ENCODE measurements around the gene HHIP. TPM values are rescaled to one million over a fixed set of nuclear protein-coding genes. Genes with fewer than 3 reads are reported as not detected.

HHIP gene
- total RNA-seq, 1 donor from 2014 or later, result not detected

DNA sequence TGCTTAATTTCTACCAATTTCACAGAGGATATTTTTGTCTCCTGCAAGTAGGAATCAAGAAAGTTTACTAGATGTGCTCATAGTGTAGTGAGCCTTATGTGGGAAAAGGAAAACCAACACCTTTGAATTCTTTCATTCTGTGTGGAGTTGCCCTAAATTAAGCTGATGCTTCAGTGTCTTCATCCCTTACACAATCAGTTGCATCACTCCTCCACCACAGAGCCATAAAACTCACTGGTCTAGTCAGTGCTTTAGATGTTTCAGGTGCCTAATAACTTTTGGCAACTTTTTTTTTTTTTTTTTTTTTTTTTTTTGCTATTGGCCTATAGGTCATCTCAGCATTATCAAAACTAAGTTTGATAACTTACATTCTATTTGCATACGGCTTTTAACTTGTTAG, 41.5 kb downstream of the HHIP start:
- TF ChIP-seq, protein P1, sequence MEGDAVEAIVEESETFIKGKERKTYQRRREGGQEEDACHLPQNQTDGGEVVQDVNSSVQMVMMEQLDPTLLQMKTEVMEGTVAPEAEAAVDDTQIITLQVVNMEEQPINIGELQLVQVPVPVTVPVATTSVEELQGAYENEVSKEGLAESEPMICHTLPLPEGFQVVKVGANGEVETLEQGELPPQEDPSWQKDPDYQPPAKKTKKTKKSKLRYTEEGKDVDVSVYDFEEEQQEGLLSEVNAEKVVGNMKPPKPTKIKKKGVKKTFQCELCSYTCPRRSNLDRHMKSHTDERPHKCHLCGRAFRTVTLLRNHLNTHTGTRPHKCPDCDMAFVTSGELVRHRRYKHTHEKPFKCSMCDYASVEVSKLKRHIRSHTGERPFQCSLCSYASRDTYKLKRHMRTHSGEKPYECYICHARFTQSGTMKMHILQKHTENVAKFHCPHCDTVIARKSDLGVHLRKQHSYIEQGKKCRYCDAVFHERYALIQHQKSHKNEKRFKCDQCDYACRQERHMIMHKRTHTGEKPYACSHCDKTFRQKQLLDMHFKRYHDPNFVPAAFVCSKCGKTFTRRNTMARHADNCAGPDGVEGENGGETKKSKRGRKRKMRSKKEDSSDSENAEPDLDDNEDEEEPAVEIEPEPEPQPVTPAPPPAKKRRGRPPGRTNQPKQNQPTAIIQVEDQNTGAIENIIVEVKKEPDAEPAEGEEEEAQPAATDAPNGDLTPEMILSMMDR (IDR thresholded peaks at IDR 0.05; ENCODE audit: insufficient read depth, low read length, severe bottlenecking), result no peak
- Histone ChIP-seq H3K4me3 (ENCODE audit: low read depth, low read length) (no peak overlapping the region), H3K27me3 (ENCODE audit: control insufficient read depth, insufficient read depth, low read length) (no peaks in the 10 kb centered on the region), H3K36me3 (ENCODE audit: control insufficient read depth, insufficient read depth, low read length) (no peaks in the 10 kb centered on the region)
- no peak for FAIRE-seq
- DNase-seq (ENCODE audit: low read depth), result no peak

DNA sequence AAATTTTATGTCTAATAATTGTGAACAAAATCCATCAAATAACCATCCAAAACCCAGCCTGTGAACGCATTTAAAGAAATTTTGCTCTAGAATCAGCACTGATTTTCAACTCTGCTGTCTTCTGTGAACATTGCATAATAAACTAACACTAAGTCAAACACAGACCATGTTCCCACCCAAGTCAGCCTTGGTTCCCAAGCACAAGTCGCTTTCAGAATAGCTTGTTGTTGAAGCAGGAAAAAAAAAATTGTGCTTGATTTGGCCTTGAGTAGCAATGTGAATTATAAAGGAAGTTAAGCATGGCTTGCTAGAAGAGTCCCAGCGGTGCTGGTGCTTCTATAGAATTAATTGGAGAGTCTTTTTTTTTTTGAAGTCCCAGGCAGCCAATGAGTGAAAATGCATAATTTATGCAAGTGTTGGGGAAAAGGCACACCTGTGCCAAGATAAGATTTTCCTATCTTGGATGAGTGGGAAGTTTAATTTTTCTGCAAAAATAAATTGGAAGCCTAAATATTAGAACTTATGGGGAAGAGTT, 42.1 kb downstream of the HHIP start:
- Histone ChIP-seq H3K27me3 (ENCODE audit: control insufficient read depth, insufficient read depth, low read length) (no peaks in the 10 kb centered on the region), H3K4me3 (ENCODE audit: low read depth, low read length) (no peak overlapping the region), H3K36me3 (ENCODE audit: control insufficient read depth, insufficient read depth, low read length) (no peaks in the 10 kb centered on the region)
- no peak for DNase-seq (ENCODE audit: low read depth)
- TF ChIP-seq, protein P1 (IDR thresholded peaks at IDR 0.05; ENCODE audit: insufficient read depth, low read length, severe bottlenecking), result no peak
- FAIRE-seq, result no peak

DNA sequence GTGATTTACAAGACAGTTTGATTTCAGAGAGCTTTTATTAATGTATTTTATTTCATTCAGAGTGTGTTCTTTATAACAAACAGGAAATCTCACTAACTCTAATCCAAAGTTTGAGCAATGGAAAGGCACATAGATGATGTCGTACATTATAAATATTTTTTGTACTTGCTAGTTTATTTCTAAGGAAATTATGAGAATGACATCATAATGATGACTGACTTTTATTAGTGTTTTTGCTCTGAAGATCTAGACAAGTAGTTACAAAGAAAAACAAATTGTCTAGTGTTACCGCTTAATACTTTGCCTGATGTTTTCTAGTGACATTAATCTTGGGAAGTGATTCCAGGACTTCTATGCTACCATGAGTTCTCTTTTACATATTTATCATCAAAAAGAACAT, 43.2 kb downstream of the HHIP start:
- DNase-seq (ENCODE audit: low read depth), result no peak
- FAIRE-seq, result no peak
- TF ChIP-seq, protein P1 (IDR thresholded peaks at IDR 0.05; ENCODE audit: insufficient read depth, low read length, severe bottlenecking), result no peak
- Histone ChIP-seq H3K27me3 (ENCODE audit: control insufficient read depth, insufficient read depth, low read length) (no peaks in the 10 kb centered on the region), H3K36me3 (ENCODE audit: control insufficient read depth, insufficient read depth, low read length) (no peaks in the 10 kb centered on the region), H3K4me3 (ENCODE audit: low read depth, low read length) (no peak overlapping the region)

DNA sequence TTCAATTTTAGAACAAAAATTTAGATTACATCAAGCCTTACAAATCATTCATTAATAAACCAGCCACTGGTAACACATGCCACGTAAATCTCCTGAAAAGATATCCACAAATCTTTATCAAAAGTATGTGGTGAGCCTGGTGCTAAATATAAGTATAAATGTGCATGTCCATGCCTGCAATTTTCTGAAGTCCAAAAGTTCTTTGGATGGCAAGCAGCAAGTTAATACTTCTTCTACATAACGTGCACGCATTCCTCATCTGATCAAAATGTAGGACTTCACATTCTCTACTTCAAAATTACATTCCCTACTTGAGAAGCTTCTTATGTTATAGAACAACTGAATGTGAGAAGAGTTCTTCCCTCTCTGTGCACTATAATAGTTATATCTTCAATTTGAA, 49.8 kb downstream of the HHIP start:
- peak; percentile 39 for DNase-seq (ENCODE audit: low read depth)
- Histone ChIP-seq H3K27me3 (ENCODE audit: control insufficient read depth, insufficient read depth, low read length) (no peaks in the 10 kb centered on the region), H3K4me3 (ENCODE audit: low read depth, low read length) (no peak overlapping the region), H3K36me3 (ENCODE audit: control insufficient read depth, insufficient read depth, low read length) (no peaks in the 10 kb centered on the region)
- TF ChIP-seq, protein P1 (IDR thresholded peaks at IDR 0.05; ENCODE audit: insufficient read depth, low read length, severe bottlenecking), result no peak
- FAIRE-seq, result no peak

DNA sequence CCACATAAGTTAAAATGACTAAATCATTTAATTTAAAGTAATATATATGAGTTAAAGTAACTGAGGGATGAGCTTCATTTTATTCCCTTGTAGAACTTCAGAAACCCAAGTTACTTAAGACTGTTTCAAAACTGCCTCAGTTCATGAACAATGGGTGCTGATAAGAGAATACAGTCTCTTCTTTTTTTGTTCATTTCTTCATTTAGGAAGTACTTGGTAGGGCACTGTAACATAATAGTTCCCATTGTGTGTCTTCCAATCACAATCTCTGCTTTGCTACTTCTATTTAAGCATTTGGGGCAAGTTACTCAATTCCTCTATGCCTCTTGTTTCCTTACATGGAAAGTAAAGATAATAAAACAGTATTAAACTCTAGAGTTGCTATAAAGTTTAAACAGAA, 50.4 kb downstream of the HHIP start:
- no peak for FAIRE-seq
- DNase-seq (ENCODE audit: low read depth), result no peak

More for the DNA sequence above, 50.4 kb downstream of the HHIP start:
- Histone ChIP-seq H3K36me3 (ENCODE audit: control insufficient read depth, insufficient read depth, low read length) (no peaks in the 10 kb centered on the region), H3K27me3 (ENCODE audit: control insufficient read depth, insufficient read depth, low read length) (no peaks in the 10 kb centered on the region), H3K4me3 (ENCODE audit: low read depth, low read length) (no peak overlapping the region)
- TF ChIP-seq, protein P1 (IDR thresholded peaks at IDR 0.05; ENCODE audit: insufficient read depth, low read length, severe bottlenecking), result no peak

All from bronchial epithelial cell (primary cell).